Gastroesophageal sphincter (tissue), 4 donors: ENCODE measurements around the gene PDE4B. TPM values are rescaled to one million over a fixed set of nuclear protein-coding genes. Genes with fewer than 3 reads are reported as not detected.

Experiments used
- ATAC-seq: fragments of 150-250 bp; one replicate; pipeline ENCODE4 v1.9.1; 2016; ENCODE audit warnings: mild to moderate bottlenecking, moderate library complexity
- H3K27ac ChIP-seq, 4 donors: fragments of 200-600 bp; sonication (generic) in 3 of 4; 1 replicate in 3 of 4; 2 replicates in 1 of 4; pipeline ENCODE4 v1.5.1; 2016 to 2019
- H3K27me3 ChIP-seq: fragments of 200-600 bp; sonication (generic); one replicate; pipeline ENCODE4 v1.5.1; 2019
- H3K36me3 ChIP-seq, 2 donors: fragments of 200-600 bp; sonication (generic); one replicate each; pipeline ENCODE4 v1.5.1; 2019; ENCODE audit warnings: control low read depth in 1 of 2
- H3K4me1 ChIP-seq, 3 donors: fragments of 200-600 bp; sonication (generic); 1 replicate in 2 of 3; 2 replicates in 1 of 3; pipeline ENCODE4 v1.5.1; 2016 to 2019; ENCODE audit warnings: control low read depth in 2 of 3
- H3K4me3 ChIP-seq, 2 donors: fragments of 200-600 bp; sonication (generic); one replicate each; pipeline ENCODE4 v1.5.1; 2019; ENCODE audit warnings: mild to moderate bottlenecking in 1 of 2, moderate library complexity in 1 of 2
- H3K9me3 ChIP-seq, 3 donors: fragments of 200-600 bp; sonication (generic); one replicate each; pipeline ENCODE4 v1.5.1; 2017 to 2019; ENCODE audit warnings: control low read depth in 2 of 3
- EP300 ChIP-seq: sonication (generic); formaldehyde crosslinking; IDR thresholded peaks from one replicate; pipeline ENCODE4 v1.6.1; 2017; ENCODE audit warnings: antibody characterized with exemption, mild to moderate bottlenecking
- POLR2A ChIP-seq, 2 donors: fragments of 450-650 bp; IDR thresholded peaks; one replicate each; pipeline ENCODE4 v1.6.1; 2017; ENCODE audit warnings: antibody characterized with exemption in 2 of 2, mild to moderate bottlenecking in 2 of 2, moderate library complexity in 1 of 2
- POLR2AphosphoS5 ChIP-seq: sonication (generic); formaldehyde crosslinking; IDR thresholded peaks from one replicate; pipeline ENCODE4 v1.6.1; 2017; ENCODE audit warnings: antibody characterized with exemption
- WGBS, 2 donors: methylation state at CpG; one replicate each; pipeline ENCODE4 v1.1.5; 2018; ENCODE audit warnings: low coverage in 1 of 2; 5-methylcytosine and 5-hydroxymethylcytosine counted together
- total RNA-seq, 4 donors: library from RNA; depleted of rRNA; stranded (reverse); fragments of >200 nt; gene quantifications; one replicate each; pipeline ENCODE4 v1.1.0, GENCODE V29; 2016
- TF ChIP-seq, protein P1 (sequence below), 4 experiments: fragments of 200-600 bp in 2 of 4; fragments of 450-650 bp in 2 of 4; sonication (generic) in 1 of 4; IDR thresholded peaks; one replicate each; pipeline ENCODE4 v1.5.1; 2017 to 2019; ENCODE audit warnings: antibody characterized with exemption in 4 of 4, mild to moderate bottlenecking in 2 of 4, moderate library complexity in 2 of 4

The PDE4B gene
- total RNA-seq, 4 donors from 2014 or later = 5.9 to 16.2 (median 8.8) TPM

DNA sequence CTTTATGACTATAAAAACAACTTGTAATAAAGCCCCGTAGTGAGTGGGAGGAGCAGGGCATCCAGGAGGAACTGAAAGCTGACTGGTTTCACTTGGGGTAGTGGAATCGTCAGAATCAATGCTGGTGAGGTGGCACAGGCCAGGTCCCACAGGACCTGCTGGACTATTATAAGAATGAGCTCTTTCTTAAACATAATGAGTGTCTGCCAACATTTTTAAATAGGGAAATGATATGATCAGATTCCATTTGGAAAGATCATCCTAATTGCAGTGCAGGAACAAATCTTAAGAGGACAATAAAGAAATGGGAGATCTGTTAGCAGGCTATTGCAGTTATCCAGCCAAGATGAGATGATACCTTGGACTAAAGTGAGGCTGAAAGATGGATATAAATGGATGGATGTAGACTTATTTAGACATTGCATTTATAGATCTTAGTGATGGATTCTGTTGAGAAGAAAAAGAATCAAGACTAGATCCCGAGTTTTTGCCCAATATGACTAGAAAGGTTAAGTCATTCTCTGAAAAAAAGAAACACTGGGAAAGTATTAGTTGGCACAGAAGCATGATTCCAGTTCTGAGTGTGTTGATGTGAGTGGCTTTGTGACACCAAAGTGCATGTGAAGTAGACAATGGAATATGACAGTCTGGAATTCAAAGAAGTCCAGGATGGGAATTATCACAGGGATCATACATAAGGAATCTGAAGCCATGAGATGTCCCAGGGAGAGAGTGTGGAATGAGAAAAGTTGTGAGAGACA, 587.9 kb downstream of the PDE4B start:
- no peaks in the 10 kb centered on the region for H3K27me3 ChIP-seq
- peaks cover 0 to under 1% (median 0%) of the 10 kb centered on the region in 3 donors for H3K4me1 ChIP-seq
- no peak overlapping the region for H3K27ac ChIP-seq
- no peak for ATAC-seq
- H3K9me3 ChIP-seq = no peaks in the 10 kb centered on the region
- TF ChIP-seq EP300 (no peak), POLR2AphosphoS5 (no peak), POLR2A (IDR thresholded peaks at IDR 0.05) (no peak)
- TF ChIP-seq, protein P1, sequence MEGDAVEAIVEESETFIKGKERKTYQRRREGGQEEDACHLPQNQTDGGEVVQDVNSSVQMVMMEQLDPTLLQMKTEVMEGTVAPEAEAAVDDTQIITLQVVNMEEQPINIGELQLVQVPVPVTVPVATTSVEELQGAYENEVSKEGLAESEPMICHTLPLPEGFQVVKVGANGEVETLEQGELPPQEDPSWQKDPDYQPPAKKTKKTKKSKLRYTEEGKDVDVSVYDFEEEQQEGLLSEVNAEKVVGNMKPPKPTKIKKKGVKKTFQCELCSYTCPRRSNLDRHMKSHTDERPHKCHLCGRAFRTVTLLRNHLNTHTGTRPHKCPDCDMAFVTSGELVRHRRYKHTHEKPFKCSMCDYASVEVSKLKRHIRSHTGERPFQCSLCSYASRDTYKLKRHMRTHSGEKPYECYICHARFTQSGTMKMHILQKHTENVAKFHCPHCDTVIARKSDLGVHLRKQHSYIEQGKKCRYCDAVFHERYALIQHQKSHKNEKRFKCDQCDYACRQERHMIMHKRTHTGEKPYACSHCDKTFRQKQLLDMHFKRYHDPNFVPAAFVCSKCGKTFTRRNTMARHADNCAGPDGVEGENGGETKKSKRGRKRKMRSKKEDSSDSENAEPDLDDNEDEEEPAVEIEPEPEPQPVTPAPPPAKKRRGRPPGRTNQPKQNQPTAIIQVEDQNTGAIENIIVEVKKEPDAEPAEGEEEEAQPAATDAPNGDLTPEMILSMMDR (IDR thresholded peaks at IDR 0.05) = no peak
- H3K4me3 ChIP-seq = no peak overlapping the region
- 49 to 65% methylated on average over 3 of the region's 3 CpGs for WGBS, 2 donors
- H3K36me3 ChIP-seq = no peaks in the 10 kb centered on the region

- H3K27ac ChIP-seq = no peak overlapping the region
- no peak overlapping the region for H3K4me3 ChIP-seq
- no peaks in the 10 kb centered on the region for H3K4me1 ChIP-seq
- ATAC-seq = no peak
- H3K36me3 ChIP-seq = no peaks in the 10 kb centered on the region
- WGBS, 2 donors = 79 to 91% methylated on average over 3 to 6 of the region's 9 CpGs
- H3K9me3 ChIP-seq = peaks cover 0 to 4% (median 0%) of the 10 kb centered on the region in 3 donors
- TF ChIP-seq EP300 = no peak
- no peak for TF ChIP-seq POLR2A (IDR thresholded peaks at IDR 0.05)
- TF ChIP-seq, protein P1 (IDR thresholded peaks at IDR 0.05) = no peak
- no peak for TF ChIP-seq POLR2AphosphoS5
- no peaks in the 10 kb centered on the region for H3K27me3 ChIP-seq
Observed at GRCh38 chr1:66381621-66382275, 589.1 kb downstream of the PDE4B start.

DNA sequence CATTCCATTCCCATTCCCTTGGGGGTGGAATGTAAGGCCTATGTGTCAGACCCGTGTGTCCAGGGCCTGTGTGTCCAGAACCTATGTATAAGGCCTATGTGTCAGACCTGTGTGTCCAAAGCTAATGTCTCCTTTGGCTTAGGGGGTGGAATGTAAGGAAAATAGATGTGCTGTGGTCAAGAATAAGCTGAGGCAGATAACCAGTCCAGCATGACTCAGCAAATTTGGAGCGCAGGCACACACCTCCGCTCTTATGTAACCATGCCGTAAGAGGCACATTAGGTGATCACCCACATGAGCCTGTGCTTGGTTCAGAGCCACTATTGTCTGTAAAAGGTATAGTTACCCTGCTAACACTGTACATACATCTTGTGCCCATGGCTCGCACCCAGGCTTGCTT, 590.5 kb downstream of the PDE4B start:
- ATAC-seq = no peak
- no peak for TF ChIP-seq EP300
- Histone ChIP-seq H3K4me3 (no peak overlapping the region), H3K27me3 (no peaks in the 10 kb centered on the region), H3K4me1 (no peaks in the 10 kb centered on the region), H3K27ac (no peak overlapping the region), H3K36me3 (no peaks in the 10 kb centered on the region), H3K9me3 (peaks cover 0 to 5% (median 0%) of the 10 kb centered on the region in 3 donors)
- 60 to 95% methylated on average over 1 to 3 of the region's 5 CpGs for WGBS, 2 donors

GRCh38 chr1:66383611-66384010, 590.9 kb downstream of the PDE4B start:
- no peak for ATAC-seq
- Histone ChIP-seq H3K36me3 (no peaks in the 10 kb centered on the region), H3K4me3 (no peak overlapping the region), H3K27ac (no peak overlapping the region), H3K4me1 (no peaks in the 10 kb centered on the region), H3K9me3 (peaks cover 0 to 5% (median 0%) of the 10 kb centered on the region in 3 donors), H3K27me3 (no peaks in the 10 kb centered on the region)
- WGBS, 2 donors = 69 to 100% methylated on average over 1 of the region's 1 CpG
- TF ChIP-seq EP300 (no peak), POLR2AphosphoS5 (no peak), POLR2A (IDR thresholded peaks at IDR 0.05) (no peak)
- TF ChIP-seq, protein P1 (IDR thresholded peaks at IDR 0.05) = no peak

GRCh38 chr1:66384258-66384921, 591.7 kb downstream of the PDE4B start:
- 75 to 91% methylated on average over 1 of the region's 1 CpG for WGBS, 2 donors
- Histone ChIP-seq H3K9me3 (peaks cover 0 to 5% (median 0%) of the 10 kb centered on the region in 3 donors), H3K4me1 (no peaks in the 10 kb centered on the region), H3K4me3 (no peak overlapping the region), H3K27ac (no peak overlapping the region), H3K36me3 (no peaks in the 10 kb centered on the region), H3K27me3 (no peaks in the 10 kb centered on the region)
- TF ChIP-seq EP300 = no peak
- TF ChIP-seq, protein P1 (IDR thresholded peaks at IDR 0.05) = no peak
- no peak for TF ChIP-seq POLR2A (IDR thresholded peaks at IDR 0.05)
- no peak for TF ChIP-seq POLR2AphosphoS5
- no peak for ATAC-seq
